Measurements from ENCODE around the gene ZNF287. TPM values are rescaled to one million over a fixed set of nuclear protein-coding genes. Genes with fewer than 3 reads are reported as not detected.
A peak's percentile ranks its signal among the peaks of the same experiment; 100 is the strongest.

Gene ZNF287
- total and polyA plus RNA-seq, 7 donors, result 1.5 to 10.0 (median 4.3) TPM

DNA sequence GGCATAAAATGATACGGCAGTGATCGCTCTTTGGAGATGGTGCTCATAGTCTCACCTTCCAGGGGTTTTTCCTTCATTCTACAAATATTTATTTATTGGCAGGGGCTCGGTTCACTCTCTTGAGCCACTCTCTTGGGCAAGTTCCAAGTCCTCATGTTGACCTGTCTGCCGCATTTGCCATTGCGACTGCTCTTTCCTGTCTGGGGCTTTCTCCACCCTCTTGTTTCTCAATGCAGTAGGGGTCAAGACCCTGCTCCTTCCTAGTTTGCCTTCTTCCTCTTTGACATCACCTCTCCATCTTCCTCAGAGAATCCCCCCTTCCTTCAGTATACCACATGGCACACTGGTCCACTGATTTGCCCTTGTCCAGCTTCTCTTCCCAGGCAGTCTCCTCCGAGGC lies 55.1 kb downstream of the ZNF287 start:
- no peak for ATAC-seq
- TF ChIP-seq, protein P1, sequence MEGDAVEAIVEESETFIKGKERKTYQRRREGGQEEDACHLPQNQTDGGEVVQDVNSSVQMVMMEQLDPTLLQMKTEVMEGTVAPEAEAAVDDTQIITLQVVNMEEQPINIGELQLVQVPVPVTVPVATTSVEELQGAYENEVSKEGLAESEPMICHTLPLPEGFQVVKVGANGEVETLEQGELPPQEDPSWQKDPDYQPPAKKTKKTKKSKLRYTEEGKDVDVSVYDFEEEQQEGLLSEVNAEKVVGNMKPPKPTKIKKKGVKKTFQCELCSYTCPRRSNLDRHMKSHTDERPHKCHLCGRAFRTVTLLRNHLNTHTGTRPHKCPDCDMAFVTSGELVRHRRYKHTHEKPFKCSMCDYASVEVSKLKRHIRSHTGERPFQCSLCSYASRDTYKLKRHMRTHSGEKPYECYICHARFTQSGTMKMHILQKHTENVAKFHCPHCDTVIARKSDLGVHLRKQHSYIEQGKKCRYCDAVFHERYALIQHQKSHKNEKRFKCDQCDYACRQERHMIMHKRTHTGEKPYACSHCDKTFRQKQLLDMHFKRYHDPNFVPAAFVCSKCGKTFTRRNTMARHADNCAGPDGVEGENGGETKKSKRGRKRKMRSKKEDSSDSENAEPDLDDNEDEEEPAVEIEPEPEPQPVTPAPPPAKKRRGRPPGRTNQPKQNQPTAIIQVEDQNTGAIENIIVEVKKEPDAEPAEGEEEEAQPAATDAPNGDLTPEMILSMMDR (IDR thresholded peaks at IDR 0.05), result no peak
- WGBS, 3 donors, result 77 to 88% (median 81%) methylated on average over 6 of the region's 6 CpGs
- H3K9me3 ChIP-seq, result no peaks in the 10 kb centered on the region
- DNase-seq, result no peak
- intact Hi-C loops (cut with DNase I), result no loop called here
- H3K4me3 ChIP-seq, result no peak overlapping the region
- no peaks in the 10 kb centered on the region for H3K36me3 ChIP-seq (ENCODE audit: insufficient read depth in 1 of 2, low read depth in 1 of 2)
- peaks cover 8% of the 10 kb centered on the region for H3K4me1 ChIP-seq
- no peak overlapping the region for H3K27ac ChIP-seq
- peaks cover 0 to 14% (median 0%) of the 10 kb centered on the region in 3 donors for H3K27me3 ChIP-seq (ENCODE audit: insufficient read depth in 3 of 3, low read length in 2 of 3)

DNA sequence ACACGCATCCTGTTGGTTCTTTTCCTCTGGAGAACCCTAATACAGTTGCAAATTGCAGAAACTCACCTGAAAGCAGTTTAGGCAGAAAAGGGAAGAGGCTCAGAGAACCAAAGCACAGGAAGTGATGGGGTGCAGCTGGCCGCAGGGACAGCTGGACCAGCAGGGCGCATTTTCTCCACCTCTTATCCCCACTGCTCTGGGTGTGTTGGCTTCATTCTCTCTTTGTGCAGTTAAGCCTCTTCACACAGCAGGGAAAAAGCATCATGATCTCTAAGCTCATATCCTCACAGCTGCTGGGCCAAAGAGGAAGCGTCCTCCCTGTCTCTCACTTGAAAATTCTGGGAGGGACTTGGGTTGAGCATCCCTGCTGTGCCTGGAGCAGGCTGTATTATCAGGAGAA lies 57.0 kb downstream of the ZNF287 start:
- ATAC-seq (no peak), DNase-seq (no peak)
- WGBS, 3 donors, result 47 to 59% (median 51%) methylated on average over 4 of the region's 4 CpGs
- TF ChIP-seq, protein P1 (IDR thresholded peaks at IDR 0.05), result no peak
- Histone ChIP-seq H3K27me3 (ENCODE audit: insufficient read depth in 3 of 3, low read length in 2 of 3) (peaks cover 0 to 1% (median 0%) of the 10 kb centered on the region in 3 donors), H3K9me3 (no peaks in the 10 kb centered on the region), H3K4me3 (no peak overlapping the region), H3K36me3 (ENCODE audit: insufficient read depth in 1 of 2, low read depth in 1 of 2) (no peaks in the 10 kb centered on the region), H3K27ac (no peak overlapping the region), H3K4me1 (peaks cover 7% of the 10 kb centered on the region)
- intact Hi-C loops (cut with DNase I), result no loop called here

DNA sequence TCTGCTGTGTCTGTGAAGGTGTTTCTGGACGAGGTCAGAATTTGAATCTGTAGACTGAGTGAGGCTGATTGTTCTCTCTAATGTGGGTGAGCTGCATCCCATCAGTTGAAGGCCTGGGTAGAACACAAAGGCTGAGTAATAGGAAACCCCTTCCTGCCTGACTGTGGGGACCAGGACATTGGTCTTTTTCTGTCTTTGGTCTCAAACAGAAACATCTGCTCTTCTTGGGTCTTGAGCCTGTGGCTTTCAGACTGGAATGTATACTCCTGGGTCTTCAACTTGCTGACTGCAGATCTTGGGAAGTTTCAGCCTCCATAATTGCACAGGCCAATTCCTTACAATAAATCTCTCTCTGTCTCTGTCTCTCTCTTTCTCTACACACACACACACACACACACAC lies 57.4 kb downstream of the ZNF287 start:
- no peaks in the 10 kb centered on the region for H3K36me3 ChIP-seq (ENCODE audit: insufficient read depth in 1 of 2, low read depth in 1 of 2)
- ATAC-seq, result no peak
- H3K27me3 ChIP-seq (ENCODE audit: insufficient read depth in 3 of 3, low read length in 2 of 3), result no peaks in the 10 kb centered on the region
- no peak overlapping the region for H3K4me3 ChIP-seq
- TF ChIP-seq, protein P1 (IDR thresholded peaks at IDR 0.05), result no peak
- H3K9me3 ChIP-seq, result no peaks in the 10 kb centered on the region
- WGBS, 3 donors, result 83 to 100% (median 84%) methylated on average over 1 of the region's 1 CpG
- H3K4me1 ChIP-seq, result peaks cover 3% of the 10 kb centered on the region
- H3K27ac ChIP-seq, result no peak overlapping the region
- DNase-seq, result no peak
- intact Hi-C loops (cut with DNase I), result no loop called here

DNA sequence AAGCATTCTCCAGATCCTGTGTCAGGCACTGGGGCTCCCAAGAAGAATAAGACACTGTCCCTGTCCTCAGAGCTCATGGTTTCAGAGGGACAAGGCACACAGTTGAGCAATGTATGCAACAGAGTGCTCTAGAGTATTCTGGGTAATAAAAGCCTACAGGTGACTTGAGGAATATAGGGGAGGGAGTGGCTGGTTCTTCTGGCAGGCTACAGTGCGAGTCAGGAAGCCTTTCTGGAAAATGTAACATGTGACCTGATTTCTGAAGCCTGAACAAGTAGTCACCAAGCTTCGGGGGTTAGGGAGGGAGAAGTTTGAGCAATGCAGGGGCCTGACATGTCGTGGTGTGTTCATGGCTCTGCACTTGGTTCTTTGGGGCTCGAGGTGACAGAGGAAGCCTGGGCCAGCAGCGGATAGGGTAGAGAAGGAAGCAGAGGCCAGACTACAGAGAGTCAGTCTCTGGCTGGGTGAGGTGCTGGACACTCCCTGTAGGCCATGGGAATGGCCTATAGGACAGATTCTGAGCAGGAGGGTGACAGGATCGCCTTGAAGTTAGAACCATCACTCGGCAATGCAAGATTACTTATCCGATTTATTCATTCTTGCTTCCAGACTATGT lies 61.0 kb downstream of the ZNF287 start:
- no peak overlapping the region for H3K4me3 ChIP-seq
- no peak overlapping the region for H3K27ac ChIP-seq
- H3K27me3 ChIP-seq (ENCODE audit: insufficient read depth in 3 of 3, low read length in 2 of 3), result no peaks in the 10 kb centered on the region
- intact Hi-C loops (cut with DNase I), result no loop called here
- ATAC-seq (peak in 1 of 4 donors; percentile 20), DNase-seq (no peak)
- H3K36me3 ChIP-seq (ENCODE audit: insufficient read depth in 1 of 2, low read depth in 1 of 2), result no peaks in the 10 kb centered on the region
- H3K9me3 ChIP-seq, result no peaks in the 10 kb centered on the region
- 80 to 85% (median 80%) methylated on average over 8 of the region's 8 CpGs for WGBS, 3 donors
- no peaks in the 10 kb centered on the region for H3K4me1 ChIP-seq
- TF ChIP-seq, protein P1 (IDR thresholded peaks at IDR 0.05), result no peak

DNA sequence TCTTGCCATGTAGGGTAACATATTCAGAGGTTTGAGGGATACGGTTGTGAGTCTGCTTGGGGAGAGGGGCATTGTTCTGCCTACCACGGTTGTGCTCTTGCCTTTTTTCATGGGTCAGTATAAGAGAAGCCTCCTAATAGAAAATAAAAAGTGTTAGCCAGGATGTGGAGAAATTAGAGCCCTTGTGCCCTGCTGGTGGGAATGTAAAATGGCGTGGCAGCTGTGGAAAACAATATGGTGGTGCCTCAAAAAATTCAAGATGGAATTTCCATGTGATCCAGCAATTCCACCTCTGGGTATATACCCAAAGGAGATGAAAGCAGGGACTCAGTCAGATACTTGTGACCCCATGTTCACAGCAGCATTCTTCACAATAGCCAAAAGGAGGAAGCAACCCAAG lies 62.8 kb downstream of the ZNF287 start:
- no peaks in the 10 kb centered on the region for H3K9me3 ChIP-seq
- H3K36me3 ChIP-seq (ENCODE audit: insufficient read depth in 1 of 2, low read depth in 1 of 2), result no peaks in the 10 kb centered on the region
- 90 to 96% (median 95%) methylated on average over 3 of the region's 3 CpGs for WGBS, 3 donors
- H3K27ac ChIP-seq, result no peak overlapping the region
- no peak for DNase-seq
- no peaks in the 10 kb centered on the region for H3K4me1 ChIP-seq
- intact Hi-C loops (cut with DNase I), result no loop called here
- H3K27me3 ChIP-seq (ENCODE audit: insufficient read depth in 3 of 3, low read length in 2 of 3), result no peaks in the 10 kb centered on the region
- no peak overlapping the region for H3K4me3 ChIP-seq
- TF ChIP-seq, protein P1 (IDR thresholded peaks at IDR 0.05), result no peak
- ATAC-seq, result no peak
